Endodermal cell (in vitro differentiated cells): ENCODE data around the gene PPARG. TPM values are rescaled to one million over a fixed set of nuclear protein-coding genes. Genes with fewer than 3 reads are reported as not detected.

Experiments
- DNase-seq: peaks from one replicate; pipeline ENCODE4 v3.0.0-alpha.2; 2017
- H3K27ac ChIP-seq: 2 replicates; pipeline ENCODE4 v1.5.1; 2013; ENCODE audit warnings: mild to moderate bottlenecking, low read depth, low read length, moderate library complexity
- H3K27me3 ChIP-seq: 2 replicates; pipeline ENCODE4 v1.6.1; 2013; ENCODE audit warnings: mild to moderate bottlenecking, low read length, moderate library complexity; ENCODE audit not compliant: insufficient read depth, control insufficient read depth, poor library complexity, severe bottlenecking
- H3K36me3 ChIP-seq: 2 replicates; pipeline ENCODE4 v1.7.0; 2013; ENCODE audit warnings: mild to moderate bottlenecking, low read length, moderate library complexity; ENCODE audit not compliant: control insufficient read depth, insufficient read depth
- H3K4me1 ChIP-seq: one replicate; pipeline ENCODE4 v1.7.0; 2013; ENCODE audit warnings: low read length; ENCODE audit not compliant: control insufficient read depth, insufficient read depth
- H3K4me3 ChIP-seq: 2 replicates; pipeline ENCODE4 v1.5.1; 2013; ENCODE audit warnings: mild to moderate bottlenecking, low read length, moderate library complexity
- H3K9ac ChIP-seq: 2 replicates; pipeline ENCODE4 v1.6.1; 2013; ENCODE audit warnings: mild to moderate bottlenecking, low read length, moderate library complexity; ENCODE audit not compliant: poor library complexity, severe bottlenecking; ENCODE audit errors: extremely low read depth
- H3K9me3 ChIP-seq: 2 replicates; pipeline ENCODE4 v1.6.1; 2013; ENCODE audit warnings: mild to moderate bottlenecking, low read length, moderate library complexity; ENCODE audit not compliant: control insufficient read depth
- H3K27ac Mint-ChIP-seq: 2 replicates; pipeline ENCODE4 v1.8.0; 2020; ENCODE audit warnings: mixed read lengths
- H3K27me3 Mint-ChIP-seq: 2 replicates; pipeline ENCODE4 v1.8.0; 2021; ENCODE audit warnings: mild to moderate bottlenecking, mixed read lengths; ENCODE audit not compliant: insufficient read depth
- H3K36me3 Mint-ChIP-seq: 2 replicates; pipeline ENCODE4 v1.8.0; 2020; ENCODE audit warnings: low read depth, mixed read lengths
- H3K4me1 Mint-ChIP-seq: 2 replicates; pipeline ENCODE4 v1.8.0; 2020; ENCODE audit warnings: mixed read lengths
- H3K4me3 Mint-ChIP-seq: 2 replicates; pipeline ENCODE4 v1.8.0; 2020; ENCODE audit warnings: mild to moderate bottlenecking, moderate library complexity, mixed read lengths
- H3K9me3 Mint-ChIP-seq: 2 replicates; pipeline ENCODE4 v1.8.0; 2020; ENCODE audit warnings: mild to moderate bottlenecking, mixed read lengths
- WGBS, 2 experiments: methylation state at CpG; one replicate each; pipeline versions ENCODE4 v1.1.5 to v1.1.7; 2013; ENCODE audit warnings: missing lambda C conversion rate in 2 of 2, mixed read lengths in 1 of 2; ENCODE audit not compliant: insufficient coverage in 1 of 2, insufficient read length in 1 of 2; 5-methylcytosine and 5-hydroxymethylcytosine counted together
- total RNA-seq, 2 donors: library from RNA; stranded (reverse); fragmentation: NEBNext Ultra II Directional in 1 of 2; extraction: Animal tissue kit (Norgen Biotek cat#: 25700) in 1 of 2; gene quantifications; 2 replicates in 1 of 2; 3 replicates in 1 of 2; pipeline ENCODE4 v1.2.1, GENCODE V29; 2021
- TF ChIP-seq, protein P1 (sequence below): fragments of 200-600 bp; sonication (generic); conservative IDR thresholded peaks from 2 replicates; pipeline ENCODE4 v1.5.0; 2021; ENCODE audit warnings: antibody characterized with exemption, mild to moderate bottlenecking

PPARG gene
- total RNA-seq, 2 donors from 2014 or later: 3.8 to 4.5 TPM

DNA sequence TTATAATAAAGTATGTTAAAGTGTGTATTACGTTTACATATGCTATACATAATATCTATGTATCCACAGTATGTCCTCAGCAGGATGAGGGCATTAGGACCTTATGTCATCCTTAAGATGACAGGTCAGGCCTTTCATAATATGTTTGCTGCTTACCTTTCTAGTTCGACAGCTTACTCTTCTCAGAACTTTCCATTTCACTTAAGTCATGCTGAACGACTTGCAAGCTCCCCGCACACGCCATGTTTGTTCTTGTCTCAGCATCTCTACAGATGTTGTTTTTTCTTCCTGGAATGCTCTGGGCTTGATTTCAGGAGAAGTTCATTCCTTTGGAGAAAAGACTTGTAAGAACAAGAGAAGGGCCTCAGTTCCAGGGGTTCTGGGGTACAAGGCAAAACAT lies 36.0 kb upstream of the PPARG start:
- Mint-ChIP-seq H3K27me3 (no peaks in the 10 kb centered on the region), H3K27ac (no peak overlapping the region), H3K36me3 (no peaks in the 10 kb centered on the region), H3K4me3 (no peak overlapping the region), H3K4me1 (no peaks in the 10 kb centered on the region), H3K9me3 (peaks cover 10% of the 10 kb centered on the region)
- no peaks in the 10 kb centered on the region for H3K36me3 ChIP-seq
- 90 to 95% methylated on average over 2 to 4 of the region's 5 CpGs for WGBS, 2 experiments
- no peak for DNase-seq
- H3K27ac ChIP-seq: no peak overlapping the region
- no peaks in the 10 kb centered on the region for H3K27me3 ChIP-seq
- TF ChIP-seq, protein P1, sequence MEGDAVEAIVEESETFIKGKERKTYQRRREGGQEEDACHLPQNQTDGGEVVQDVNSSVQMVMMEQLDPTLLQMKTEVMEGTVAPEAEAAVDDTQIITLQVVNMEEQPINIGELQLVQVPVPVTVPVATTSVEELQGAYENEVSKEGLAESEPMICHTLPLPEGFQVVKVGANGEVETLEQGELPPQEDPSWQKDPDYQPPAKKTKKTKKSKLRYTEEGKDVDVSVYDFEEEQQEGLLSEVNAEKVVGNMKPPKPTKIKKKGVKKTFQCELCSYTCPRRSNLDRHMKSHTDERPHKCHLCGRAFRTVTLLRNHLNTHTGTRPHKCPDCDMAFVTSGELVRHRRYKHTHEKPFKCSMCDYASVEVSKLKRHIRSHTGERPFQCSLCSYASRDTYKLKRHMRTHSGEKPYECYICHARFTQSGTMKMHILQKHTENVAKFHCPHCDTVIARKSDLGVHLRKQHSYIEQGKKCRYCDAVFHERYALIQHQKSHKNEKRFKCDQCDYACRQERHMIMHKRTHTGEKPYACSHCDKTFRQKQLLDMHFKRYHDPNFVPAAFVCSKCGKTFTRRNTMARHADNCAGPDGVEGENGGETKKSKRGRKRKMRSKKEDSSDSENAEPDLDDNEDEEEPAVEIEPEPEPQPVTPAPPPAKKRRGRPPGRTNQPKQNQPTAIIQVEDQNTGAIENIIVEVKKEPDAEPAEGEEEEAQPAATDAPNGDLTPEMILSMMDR: no peak
- no peak overlapping the region for H3K4me3 ChIP-seq
- H3K4me1 ChIP-seq: no peaks in the 10 kb centered on the region
- peaks cover 10% of the 10 kb centered on the region for H3K9me3 ChIP-seq
- H3K9ac ChIP-seq: no peak overlapping the region

DNA sequence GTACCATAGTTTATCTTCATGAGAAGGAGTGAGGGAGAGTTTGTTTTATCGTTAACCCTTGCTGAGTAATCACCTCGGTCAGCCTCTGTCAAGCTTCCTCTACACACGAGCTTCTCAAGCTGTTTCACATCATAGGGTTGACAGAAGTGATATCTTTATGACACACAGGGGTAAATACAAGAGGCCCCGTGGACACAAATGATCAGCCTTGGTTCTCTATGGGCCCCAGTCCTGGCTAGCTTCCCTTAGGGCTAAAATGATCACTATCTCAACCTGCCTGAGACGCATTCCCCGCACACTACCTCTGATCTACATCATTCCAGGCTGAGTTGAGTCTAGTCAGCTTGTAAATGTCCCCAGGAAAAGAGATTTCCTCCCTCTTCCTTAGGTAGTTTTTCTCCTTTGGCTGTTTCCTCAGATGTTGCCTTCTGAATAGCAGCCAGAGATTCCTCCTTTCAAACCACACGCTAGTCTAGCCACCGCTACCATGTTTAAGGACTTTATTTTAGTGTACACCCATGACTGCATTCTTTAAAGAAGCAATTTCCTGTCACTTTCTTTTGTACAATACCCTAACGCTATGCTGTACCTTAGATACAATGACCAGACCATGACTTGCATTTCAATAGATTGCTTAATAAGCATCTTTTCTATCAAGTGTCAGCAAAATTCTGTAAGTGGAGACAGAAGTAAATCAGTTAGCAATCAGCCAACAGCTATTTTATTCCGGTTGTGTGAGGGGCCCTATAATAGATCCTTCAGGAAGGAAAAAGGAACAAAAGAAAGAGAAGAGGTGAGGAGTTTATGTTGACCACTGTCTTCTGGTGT lies 35.1 kb upstream of the PPARG start:
- 93% methylated on average over 5 to 10 of the region's 10 CpGs for WGBS, 2 experiments
- Mint-ChIP-seq H3K9me3 (peaks cover 10% of the 10 kb centered on the region), H3K4me1 (no peaks in the 10 kb centered on the region), H3K27me3 (no peaks in the 10 kb centered on the region), H3K4me3 (no peak overlapping the region), H3K36me3 (no peaks in the 10 kb centered on the region), H3K27ac (no peak overlapping the region)
- TF ChIP-seq, protein P1: no peak
- Histone ChIP-seq H3K27me3 (no peaks in the 10 kb centered on the region), H3K4me1 (no peaks in the 10 kb centered on the region), H3K27ac (no peak overlapping the region), H3K9ac (no peak overlapping the region), H3K36me3 (no peaks in the 10 kb centered on the region), H3K4me3 (no peak overlapping the region), H3K9me3 (peaks cover 10% of the 10 kb centered on the region)
- DNase-seq: no peak

DNA sequence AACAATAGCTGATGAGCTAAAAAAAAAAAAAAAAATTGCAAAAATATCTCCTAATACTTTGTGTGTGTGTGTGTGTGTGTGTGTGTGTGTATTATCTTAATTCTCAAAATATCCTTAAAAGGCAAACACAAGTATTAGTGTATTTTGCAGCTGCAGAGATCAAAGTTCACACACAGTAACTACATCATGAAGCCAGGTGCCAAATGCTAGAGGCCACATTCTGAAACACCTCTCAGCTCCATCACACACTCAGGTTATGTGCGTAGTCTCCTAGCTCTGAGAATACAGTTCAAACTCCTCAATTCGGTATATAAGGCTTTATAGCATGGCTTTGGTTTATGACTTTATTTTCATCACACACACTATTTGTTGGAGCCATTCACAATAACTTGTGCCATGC lies 33.5 kb upstream of the PPARG start:
- no peaks in the 10 kb centered on the region for H3K36me3 ChIP-seq
- no peaks in the 10 kb centered on the region for H3K27me3 ChIP-seq
- no peaks in the 10 kb centered on the region for H3K4me1 Mint-ChIP-seq
- no peak overlapping the region for H3K27ac ChIP-seq
- peaks cover 2% of the 10 kb centered on the region for H3K27me3 Mint-ChIP-seq
- 90 to 94% methylated on average over 2 of the region's 2 CpGs for WGBS, 2 experiments
- no peaks in the 10 kb centered on the region for H3K9me3 ChIP-seq
- no peak for DNase-seq
- no peak overlapping the region for H3K9ac ChIP-seq
- H3K4me1 ChIP-seq: no peaks in the 10 kb centered on the region
- no peak overlapping the region for H3K4me3 ChIP-seq
- TF ChIP-seq, protein P1: no peak
- H3K27ac Mint-ChIP-seq: no peak overlapping the region
- H3K36me3 Mint-ChIP-seq: no peaks in the 10 kb centered on the region
- peaks cover under 1% of the 10 kb centered on the region for H3K9me3 Mint-ChIP-seq
- H3K4me3 Mint-ChIP-seq: no peak overlapping the region
